ENCODE measurements around the gene CADPS. TPM values are rescaled to one million over a fixed set of nuclear protein-coding genes. Genes with fewer than 3 reads are reported as not detected.

The CADPS gene
- polyA plus RNA-seq, 4 donors: 1.8 to 2.5 (median 2.2) TPM

DNA sequence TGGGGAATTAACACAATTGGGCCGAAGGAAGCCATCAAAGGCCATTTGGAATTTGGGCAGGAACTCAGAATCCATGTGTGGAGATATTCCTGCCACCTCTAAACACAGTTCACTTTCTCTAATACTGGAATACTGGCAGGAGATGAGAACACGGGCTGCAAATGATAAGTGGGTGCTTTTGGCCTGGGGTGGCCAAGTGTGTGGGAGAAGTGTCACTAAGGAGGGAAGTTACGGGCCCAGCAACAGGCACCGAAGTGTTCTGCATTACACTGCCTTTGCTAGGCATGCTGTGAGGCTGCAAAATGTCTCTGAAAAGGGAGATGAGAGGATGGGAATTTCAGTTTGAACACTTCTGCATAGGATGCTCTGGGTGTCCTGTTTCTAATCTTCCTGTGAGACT lies 412.4 kb downstream of the CADPS start:
- no peak for DNase-seq (ENCODE audit: low read depth in 4 of 4, low spot score in 3 of 4)

DNA sequence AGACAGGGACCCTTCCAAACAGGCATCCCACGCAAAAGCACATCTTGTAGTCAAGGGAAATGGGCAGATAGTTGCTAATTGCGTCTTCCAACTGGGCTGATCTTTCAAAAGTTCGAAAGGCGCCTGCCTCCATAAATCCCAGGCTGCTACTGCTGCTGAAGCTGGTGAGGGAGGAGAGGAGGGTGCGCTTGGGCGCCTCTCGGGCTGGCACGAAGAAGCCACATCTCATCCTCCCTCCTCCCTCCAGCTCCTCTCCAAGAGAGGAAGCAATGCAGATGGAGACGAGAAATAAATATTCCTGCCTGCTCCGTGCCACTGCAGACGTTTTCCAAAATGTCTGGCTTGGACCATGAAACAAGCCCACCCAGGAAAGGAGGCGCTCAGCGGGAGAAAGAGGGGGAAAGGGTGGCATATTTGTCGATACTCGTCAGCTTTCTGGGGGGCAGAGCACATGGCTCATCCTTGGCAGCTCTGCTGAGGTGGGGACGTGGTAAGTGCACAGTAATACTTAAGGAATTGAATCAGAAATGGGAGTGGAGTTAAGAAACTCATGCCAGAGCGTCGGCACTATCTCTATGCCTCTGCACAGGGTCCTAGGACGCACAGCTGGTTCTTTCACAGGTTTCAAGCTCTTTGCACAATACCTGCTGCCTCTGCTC lies 413.0 kb downstream of the CADPS start:
- DNase-seq (ENCODE audit: low read depth in 4 of 4, low spot score in 3 of 4): no peak

DNA sequence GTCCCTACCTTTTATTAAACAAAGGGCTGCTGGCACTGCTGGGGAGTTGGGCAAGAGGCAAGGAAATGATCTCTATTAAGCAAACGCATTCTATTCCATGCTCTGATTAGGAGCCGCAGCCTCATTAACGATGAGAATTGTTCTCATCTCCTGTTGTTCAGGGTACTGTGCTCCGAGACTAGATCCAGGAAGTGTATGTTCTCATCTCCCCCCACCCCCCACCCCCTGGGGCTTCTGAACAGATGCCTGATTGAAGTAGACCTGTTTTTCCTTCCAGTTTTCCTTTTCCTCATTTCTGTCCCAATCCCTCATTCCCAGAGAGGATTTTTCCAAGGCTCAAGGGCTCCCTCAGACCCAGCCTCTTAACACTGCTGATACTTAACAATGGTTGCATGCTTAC lies 420.3 kb downstream of the CADPS start:
- no peak for DNase-seq (ENCODE audit: low read depth in 4 of 4, low spot score in 3 of 4)

DNA sequence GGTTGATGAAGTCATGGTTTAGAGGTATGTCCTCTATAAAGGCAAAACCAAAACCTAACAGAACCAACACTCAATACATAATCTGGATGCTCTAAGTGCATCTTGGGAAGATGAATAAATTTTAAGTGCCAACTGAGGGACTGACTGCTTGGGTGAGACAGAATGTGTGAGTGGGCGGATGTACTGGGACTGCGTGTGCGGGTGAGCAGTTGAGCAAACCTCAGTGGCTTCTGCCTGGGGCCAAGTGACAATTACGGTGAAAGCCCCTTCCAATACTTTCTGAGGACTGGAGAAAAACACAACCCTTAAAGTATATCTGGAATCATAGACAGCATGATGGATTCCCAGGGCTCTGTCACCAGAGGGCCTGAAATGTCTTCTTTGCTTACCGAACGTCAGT lies 421.8 kb downstream of the CADPS start:
- no peak for DNase-seq (ENCODE audit: low read depth in 4 of 4, low spot score in 3 of 4)

DNA sequence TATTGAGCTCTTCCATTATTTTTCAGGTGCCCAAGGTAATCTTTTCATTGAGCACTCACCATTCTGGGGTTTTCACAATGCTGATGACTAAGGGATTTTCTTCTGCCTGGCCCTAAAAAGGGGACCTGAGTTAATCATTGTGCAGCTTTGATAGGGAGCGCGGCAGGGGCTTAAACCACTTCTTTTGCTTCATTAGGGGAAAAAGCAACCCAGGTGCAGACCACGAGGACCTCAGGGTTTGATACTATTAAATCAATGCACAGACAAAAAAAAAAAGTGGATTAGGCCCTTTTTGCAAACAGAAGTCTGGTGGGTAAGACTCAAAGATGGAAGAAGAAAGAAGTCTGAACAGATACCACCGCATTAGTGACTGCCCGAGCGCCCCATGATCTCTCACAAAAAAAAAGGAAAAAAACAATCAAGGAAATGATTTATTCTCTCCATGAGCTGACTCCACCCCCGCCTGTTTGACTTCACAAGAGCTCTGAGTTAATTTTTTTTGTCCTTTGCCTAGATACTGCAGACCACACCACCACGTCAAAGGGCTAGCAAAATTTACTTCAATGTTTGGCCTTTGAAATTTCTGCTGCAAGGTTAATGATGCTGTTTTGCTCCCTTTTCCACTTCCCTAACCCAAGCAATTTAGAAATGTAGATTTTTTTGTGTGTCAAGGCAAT lies 423.9 kb downstream of the CADPS start:
- no peak for DNase-seq (ENCODE audit: low read depth in 4 of 4, low spot score in 3 of 4)

DNA sequence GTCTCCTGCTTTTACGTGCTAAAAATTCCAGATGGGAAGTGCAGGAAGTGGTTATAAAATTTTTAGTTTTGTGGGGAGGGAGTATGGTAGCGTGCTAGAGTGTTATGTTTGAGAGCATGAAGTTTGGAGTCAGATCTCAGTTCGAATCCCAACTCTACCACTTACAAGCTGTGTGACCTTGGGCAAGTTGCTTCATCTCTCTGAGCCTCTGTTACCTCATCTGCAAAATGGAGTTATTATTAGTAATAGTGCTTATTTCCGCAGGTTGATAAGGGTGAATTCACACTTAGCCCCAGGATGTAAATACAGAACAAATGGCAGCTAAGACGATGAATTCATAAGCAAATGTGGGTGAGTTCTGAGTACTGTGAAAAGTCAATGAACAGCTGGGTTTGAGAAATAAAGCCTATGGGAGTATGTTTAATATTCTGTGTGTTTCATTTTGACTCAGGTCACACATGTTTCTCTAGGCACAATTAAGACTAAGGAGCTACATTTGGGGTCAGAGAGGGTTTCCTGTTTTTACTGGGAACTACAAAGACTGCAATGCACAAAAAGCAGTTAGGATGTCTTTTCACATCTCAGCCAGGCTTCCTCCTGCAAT lies 428.8 kb downstream of the CADPS start:
- no peak for DNase-seq (ENCODE audit: low read depth in 4 of 4, low spot score in 3 of 4)

GRCh38 chr3:62445275-62445674 lies 429.9 kb downstream of the CADPS start:
- no peak for DNase-seq (ENCODE audit: low read depth in 4 of 4, low spot score in 3 of 4)

GRCh38 chr3:62439978-62440377 lies 435.2 kb downstream of the CADPS start:
- no peak for DNase-seq (ENCODE audit: low read depth in 4 of 4, low spot score in 3 of 4)

DNA sequence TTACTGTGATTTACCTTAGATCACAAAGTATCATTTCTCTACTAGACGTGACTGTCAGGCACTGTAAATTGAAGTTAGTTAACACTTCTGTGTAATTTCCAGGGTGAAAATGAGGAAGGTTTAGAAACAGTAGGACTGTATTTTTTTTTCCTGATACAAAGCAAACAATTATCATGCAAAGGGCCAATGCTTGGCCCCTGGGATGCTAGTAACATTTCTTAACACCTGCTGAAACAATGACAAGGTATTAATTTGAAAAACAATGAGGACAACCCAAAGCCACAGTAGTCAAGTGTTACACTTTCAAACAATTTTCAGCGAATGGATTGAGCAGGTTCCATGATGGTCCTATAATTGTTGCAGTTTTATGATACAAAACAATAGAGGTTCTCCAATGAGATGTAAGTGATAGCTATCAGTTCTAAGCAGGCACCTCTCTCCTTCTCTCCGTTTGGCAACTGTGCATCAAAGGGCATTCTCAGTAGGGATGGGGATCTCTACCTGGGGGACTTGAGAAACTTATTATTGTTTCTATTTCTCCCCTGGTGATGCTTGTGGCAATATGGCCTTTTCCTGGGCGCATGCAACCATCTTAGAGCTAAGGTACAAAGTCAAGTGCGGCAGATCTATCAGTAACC lies 435.9 kb downstream of the CADPS start:
- no peak for DNase-seq (ENCODE audit: low read depth in 4 of 4, low spot score in 3 of 4)

- no peak for DNase-seq (ENCODE audit: low read depth in 4 of 4, low spot score in 3 of 4)
Measured at GRCh38 chr3:62436785-62437184, 438.4 kb downstream of the CADPS start.

- no peak for DNase-seq (ENCODE audit: low read depth in 4 of 4, low spot score in 3 of 4)
Measured at GRCh38 chr3:62433396-62433795, 441.8 kb downstream of the CADPS start.

GRCh38 chr3:62421207-62421606 lies 454.0 kb downstream of the CADPS start:
- DNase-seq (ENCODE audit: low read depth in 4 of 4, low spot score in 3 of 4): no peak

GRCh38 chr3:62416144-62416543 lies 459.1 kb downstream of the CADPS start:
- no peak for DNase-seq (ENCODE audit: low read depth in 4 of 4, low spot score in 3 of 4)

- no peak for DNase-seq (ENCODE audit: low read depth in 4 of 4, low spot score in 3 of 4)
Measured at GRCh38 chr3:62415312-62415801, 459.9 kb downstream of the CADPS start.

- DNase-seq (ENCODE audit: low read depth in 4 of 4, low spot score in 3 of 4): no peak
Measured at GRCh38 chr3:62414786-62415185, 460.4 kb downstream of the CADPS start.

DNA sequence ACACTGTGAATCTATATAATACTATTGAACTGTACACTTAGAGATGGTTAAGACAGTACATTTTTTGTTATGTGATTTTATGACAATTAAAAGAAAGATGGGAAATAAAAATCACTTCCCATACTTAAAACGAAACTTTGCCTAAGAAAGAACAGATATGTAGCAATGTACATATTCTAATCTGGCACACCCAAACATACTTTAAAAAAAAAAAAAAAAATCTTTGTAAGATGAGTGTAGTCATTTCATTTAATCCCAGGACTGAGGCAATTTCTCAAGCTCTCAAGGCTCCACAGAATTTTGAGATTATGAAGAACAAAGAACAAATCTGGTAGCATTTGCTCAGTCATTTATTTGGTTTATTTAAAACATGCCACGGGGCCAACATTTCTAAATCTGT lies 461.5 kb downstream of the CADPS start:
- no peak for DNase-seq (ENCODE audit: low read depth in 4 of 4, low spot score in 3 of 4)

DNA sequence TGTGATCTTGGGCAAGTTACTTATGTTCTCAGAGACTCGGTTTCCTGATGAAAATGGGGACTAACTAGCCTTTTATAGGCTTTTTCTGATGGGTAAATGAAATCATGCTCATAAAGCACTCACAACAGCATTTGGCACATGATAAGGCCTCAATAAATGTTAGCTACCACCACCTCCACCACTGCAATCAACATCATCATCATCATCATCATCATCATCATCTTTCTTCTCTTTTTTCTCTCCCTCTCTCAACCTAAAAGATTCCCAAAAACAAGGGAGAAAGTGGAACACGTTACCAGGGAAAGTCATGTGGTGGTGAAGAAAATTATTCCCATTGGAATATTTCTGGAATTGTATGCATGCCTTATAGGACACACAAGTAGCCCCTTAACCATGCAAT lies 468.3 kb downstream of the CADPS start:
- DNase-seq (ENCODE audit: low read depth in 4 of 4, low spot score in 3 of 4): no peak

DNA sequence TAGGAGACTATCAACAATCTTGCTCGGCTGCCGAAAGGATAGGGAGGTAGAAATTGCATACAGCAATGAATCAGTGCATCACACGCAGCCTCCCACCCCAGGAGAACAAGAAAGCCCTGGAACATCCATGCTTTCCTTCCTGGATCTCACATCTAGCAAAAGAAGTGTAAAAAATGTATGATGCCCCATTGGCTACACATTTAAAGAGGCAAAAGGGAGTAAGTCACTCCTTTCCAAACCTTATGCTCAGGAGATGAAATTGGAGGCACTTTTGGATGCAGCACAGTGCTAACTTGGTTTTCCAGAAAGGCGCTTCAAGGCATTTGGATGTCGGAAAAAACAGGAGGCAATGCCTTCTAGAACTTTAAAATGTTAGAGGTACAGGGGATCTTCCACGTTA lies 469.6 kb downstream of the CADPS start:
- DNase-seq (ENCODE audit: low read depth in 4 of 4, low spot score in 3 of 4): no peak

DNA sequence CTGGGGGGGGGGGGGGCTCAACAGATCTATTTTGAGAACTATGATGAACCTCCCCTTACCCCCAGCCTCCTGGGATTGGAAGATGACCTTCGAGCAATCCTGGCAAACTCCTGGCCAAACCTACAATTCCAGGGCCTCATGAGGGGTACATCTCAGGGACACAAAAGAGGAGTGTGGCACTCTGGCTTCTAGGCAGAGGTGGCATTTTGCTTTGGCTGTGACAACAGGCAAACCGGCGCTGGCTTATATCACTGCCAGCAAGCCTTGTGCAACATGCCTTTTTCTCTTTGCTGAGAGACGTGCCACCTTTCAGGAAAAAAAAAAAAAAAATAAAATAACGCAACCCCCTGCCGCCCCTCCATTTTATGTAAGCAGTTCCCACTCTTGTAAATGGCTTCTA lies 470.1 kb downstream of the CADPS start:
- no peak for DNase-seq (ENCODE audit: low read depth in 4 of 4, low spot score in 3 of 4)

DNA sequence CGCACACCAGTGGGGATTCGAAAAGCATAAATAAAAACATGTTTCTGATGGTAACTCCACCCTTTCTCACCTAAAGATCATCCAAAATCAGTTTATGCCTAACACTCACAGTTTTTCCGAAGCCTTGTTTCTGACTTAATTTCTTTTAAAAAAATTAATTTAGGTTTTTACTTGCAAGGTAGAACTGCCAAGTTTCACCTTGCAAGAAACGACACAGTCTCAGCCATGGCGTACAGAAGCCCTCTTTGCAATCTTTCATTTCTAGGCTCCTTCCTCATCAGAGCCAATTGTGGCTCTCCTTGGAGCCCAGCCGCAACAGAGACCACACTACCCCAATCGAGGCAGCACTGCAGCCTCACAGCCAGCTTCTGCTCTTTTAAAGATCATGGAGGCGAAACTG lies 470.9 kb downstream of the CADPS start:
- no peak for DNase-seq (ENCODE audit: low read depth in 4 of 4, low spot score in 3 of 4)

- DNase-seq (ENCODE audit: low read depth in 4 of 4, low spot score in 3 of 4): no peak
Measured at GRCh38 chr3:62403765-62404164, 471.5 kb downstream of the CADPS start.

Measured in left renal pelvis (tissue), 4 donors.